ENCODE data around the gene TCF12.

TCF12 gene

GRCh38 chr15:57339321-57339720 lies 420.9 kb downstream of the TCF12 start:
- DNase-seq (ENCODE audit: low read depth) = no peak

Data from fibroblast of gingiva (primary cell).